ENCODE data around the gene CDC42BPB. TPM values are rescaled to one million over a fixed set of nuclear protein-coding genes. Genes with fewer than 3 reads are reported as not detected.

Gene CDC42BPB
- total RNA-seq, 6 donors from 2014 or later: 108 to 268 (median 124) TPM

GRCh38 chr14:102958461-102958860, 98.9 kb downstream of the CDC42BPB start:
- H3K27ac ChIP-seq: no peak overlapping the region
- DNase-seq (no peak), ATAC-seq (ENCODE audit: low FRiP score in 2 of 2) (no peak)
- H3K4me3 ChIP-seq: no peak overlapping the region
- peaks cover 25 to 99% (median 81%) of the 10 kb centered on the region in 4 donors for H3K36me3 ChIP-seq
- WGBS, 2 donors: 96 to 97% methylated on average over 10 of the region's 10 CpGs
- no peaks in the 10 kb centered on the region for H3K27me3 ChIP-seq
- TF ChIP-seq POLR2A (IDR thresholded peaks at IDR 0.05) (no peak), CTCF (IDR thresholded peaks at IDR 0.05) (no peak)
- no peaks in the 10 kb centered on the region for H3K4me1 ChIP-seq
- no peaks in the 10 kb centered on the region for H3K9me3 ChIP-seq

- Histone ChIP-seq H3K4me1 (no peaks in the 10 kb centered on the region), H3K27me3 (no peaks in the 10 kb centered on the region), H3K9me3 (no peaks in the 10 kb centered on the region), H3K27ac (no peak overlapping the region), H3K4me3 (no peak overlapping the region), H3K36me3 (peaks cover 22 to 99% (median 83%) of the 10 kb centered on the region in 4 donors)
- no peak for DNase-seq
- TF ChIP-seq CTCF (IDR thresholded peaks at IDR 0.05): no peak
- ATAC-seq (ENCODE audit: low FRiP score in 2 of 2): no peak
- WGBS, 2 donors: 83 to 90% methylated on average over 10 of the region's 10 CpGs
Observed at GRCh38 chr14:102957222-102957621, 100.1 kb downstream of the CDC42BPB start.

GRCh38 chr14:102955636-102956408, 101.5 kb downstream of the CDC42BPB start:
- DNase-seq (no peak), ATAC-seq (ENCODE audit: low FRiP score in 2 of 2) (no peak)
- Histone ChIP-seq H3K4me3 (no peak overlapping the region), H3K27ac (no peak overlapping the region), H3K4me1 (no peaks in the 10 kb centered on the region), H3K27me3 (no peaks in the 10 kb centered on the region), H3K9me3 (no peaks in the 10 kb centered on the region), H3K36me3 (peaks cover 30 to 99% (median 82%) of the 10 kb centered on the region in 4 donors)
- TF ChIP-seq EP300 (IDR thresholded peaks at IDR 0.05) (no peak), CTCF (IDR thresholded peaks at IDR 0.05) (no peak), POLR2A (IDR thresholded peaks at IDR 0.05) (no peak), POLR2AphosphoS5 (IDR thresholded peaks at IDR 0.05) (no peak)
- WGBS, 2 donors: 79 to 81% methylated on average over 8 of the region's 8 CpGs

- no peak for TF ChIP-seq POLR2AphosphoS5 (IDR thresholded peaks at IDR 0.05)
- TF ChIP-seq POLR2A (IDR thresholded peaks at IDR 0.05): no peak
- TF ChIP-seq EP300 (IDR thresholded peaks at IDR 0.05): no peak
- TF ChIP-seq CTCF (IDR thresholded peaks at IDR 0.05): no peak
- Histone ChIP-seq H3K27me3 (no peaks in the 10 kb centered on the region), H3K4me3 (no peak overlapping the region), H3K9me3 (no peaks in the 10 kb centered on the region), H3K4me1 (no peaks in the 10 kb centered on the region), H3K36me3 (peaks cover 30 to 99% (median 84%) of the 10 kb centered on the region in 4 donors), H3K27ac (no peak overlapping the region)
- 91 to 92% methylated on average over 16 to 18 of the region's 18 CpGs for WGBS, 2 donors
- DNase-seq (no peak), ATAC-seq (ENCODE audit: low FRiP score in 2 of 2) (no peak)
Observed at GRCh38 chr14:102954081-102954789, 103.1 kb downstream of the CDC42BPB start.

Data from upper lobe of left lung (tissue), 6 donors.